ENCODE data around the gene KBTBD4.

Gene KBTBD4

DNA sequence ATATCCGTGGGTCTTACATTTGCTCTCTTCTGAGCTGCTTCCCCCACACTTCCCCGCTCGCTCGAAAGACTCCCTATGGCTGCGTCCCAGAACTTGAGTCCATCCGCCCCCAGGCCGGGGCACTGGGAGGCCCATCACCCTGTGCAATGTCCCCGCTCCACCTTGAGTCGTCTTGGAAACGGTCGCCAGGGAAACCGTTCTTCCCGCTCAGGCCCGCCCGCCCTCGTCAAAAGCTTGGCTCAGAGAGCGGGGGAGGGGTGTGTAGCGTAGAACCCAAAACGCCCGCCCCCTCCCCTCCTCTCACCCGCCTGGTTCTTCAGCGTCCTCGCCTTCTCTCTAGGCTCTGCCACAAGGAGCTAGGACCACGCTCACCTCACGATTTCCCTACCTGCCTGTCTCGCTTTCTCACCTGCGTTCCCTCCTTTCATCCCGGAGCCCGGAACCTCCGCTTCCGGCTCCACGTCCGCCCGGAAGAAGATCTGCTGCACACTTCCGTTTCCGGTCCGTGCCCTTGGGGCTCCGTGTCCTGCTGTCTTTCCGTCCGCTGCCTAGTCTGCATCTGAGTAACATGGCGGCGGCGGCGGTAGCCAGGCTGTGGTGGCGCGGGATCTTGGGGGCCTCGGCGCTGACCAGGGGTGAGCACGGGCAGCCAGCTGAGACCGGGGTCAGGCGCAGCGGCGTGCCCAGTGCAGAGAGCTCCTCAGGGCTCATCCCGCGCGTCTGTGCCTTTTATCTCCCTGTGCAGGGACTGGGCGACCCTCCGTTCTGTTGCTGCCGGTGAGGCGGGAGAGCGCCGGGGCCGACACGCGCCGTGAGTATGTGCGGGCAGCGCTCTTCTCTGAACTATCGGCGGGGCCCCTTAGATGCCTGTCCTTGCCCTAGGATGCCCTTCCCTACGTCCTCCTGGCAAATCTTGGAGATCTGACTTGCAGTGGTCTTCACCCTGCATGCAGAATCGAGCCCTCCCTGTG is at the start of gene KBTBD4, which contains the start of gene NDUFS3:
TSS of gene KBTBD4 (minus strand) at position 447 of the 971 bp plus-strand sequence. CDS start at position 428, 19 bp downstream.
TSS of gene NDUFS3 (plus strand) at position 551 of the 971 bp plus-strand sequence. CDS start at position 569, 18 bp downstream.
- peak; percentile 83 for DNase-seq

GRCh38 chr11:47628026-47628425 is 49.3 kb upstream of the KBTBD4 start:
- no peak for DNase-seq

DNA sequence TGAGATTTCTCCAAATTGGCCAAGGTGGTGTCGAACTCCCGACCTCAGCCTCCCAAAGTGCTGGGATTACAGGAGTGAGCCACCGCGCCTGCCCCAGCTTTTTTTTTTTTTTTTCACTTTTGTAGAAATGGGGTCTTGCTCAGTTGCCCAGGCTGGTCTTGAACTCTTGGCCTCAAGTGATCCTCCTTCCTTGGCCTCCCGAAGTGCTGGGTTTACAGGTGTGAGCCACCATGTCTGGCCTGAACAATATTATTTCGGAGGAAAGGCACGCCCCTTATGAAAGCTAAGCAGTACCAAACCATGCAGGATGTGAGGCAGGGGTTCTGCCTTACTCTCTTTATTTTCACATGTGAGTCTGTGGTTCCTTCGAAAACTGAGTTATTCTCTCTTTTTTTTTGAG is 47.5 kb upstream of the KBTBD4 start:
- DNase-seq, result no peak

- no peak for DNase-seq
Observed at GRCh38 chr11:47620836-47621378, 42.1 kb upstream of the KBTBD4 start.

- no peak for DNase-seq
Observed at GRCh38 chr11:47617417-47617809, 38.6 kb upstream of the KBTBD4 start.

DNA sequence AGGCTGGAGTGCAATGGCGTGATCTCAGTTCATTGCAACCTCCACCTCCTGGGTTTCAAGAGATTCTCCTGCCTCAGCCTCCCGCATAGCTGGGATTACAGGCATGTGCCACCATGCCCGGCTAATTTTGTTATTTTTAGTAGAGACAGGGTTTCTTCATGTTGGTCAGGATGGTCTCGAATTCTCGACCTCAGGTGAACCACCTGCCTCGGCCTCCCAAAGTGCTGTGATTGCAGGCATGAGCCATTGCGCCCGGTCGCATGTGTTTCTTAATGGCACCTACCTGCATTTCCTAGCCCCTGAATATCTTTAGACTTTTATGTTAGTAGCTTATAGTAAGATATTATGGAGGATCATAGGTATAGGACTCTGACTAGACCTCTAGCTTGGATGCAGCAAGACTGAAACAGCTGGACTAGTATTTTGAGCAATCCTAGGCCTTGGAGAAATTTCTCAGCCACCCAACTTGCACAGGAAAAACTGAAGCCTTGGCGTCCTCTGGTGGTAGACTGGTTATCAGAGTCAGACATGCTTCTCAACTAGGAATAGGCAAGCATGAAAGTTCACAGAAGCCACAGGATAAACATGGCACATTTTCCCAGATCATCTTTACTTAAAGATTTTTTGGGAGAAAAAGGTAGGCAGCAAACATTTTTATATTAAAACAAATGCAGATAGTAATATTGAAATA is 38.1 kb upstream of the KBTBD4 start:
- peak; percentile 61 for DNase-seq

GRCh38 chr11:47615249-47615648 is 36.5 kb upstream of the KBTBD4 start:
- DNase-seq, result no peak

DNA sequence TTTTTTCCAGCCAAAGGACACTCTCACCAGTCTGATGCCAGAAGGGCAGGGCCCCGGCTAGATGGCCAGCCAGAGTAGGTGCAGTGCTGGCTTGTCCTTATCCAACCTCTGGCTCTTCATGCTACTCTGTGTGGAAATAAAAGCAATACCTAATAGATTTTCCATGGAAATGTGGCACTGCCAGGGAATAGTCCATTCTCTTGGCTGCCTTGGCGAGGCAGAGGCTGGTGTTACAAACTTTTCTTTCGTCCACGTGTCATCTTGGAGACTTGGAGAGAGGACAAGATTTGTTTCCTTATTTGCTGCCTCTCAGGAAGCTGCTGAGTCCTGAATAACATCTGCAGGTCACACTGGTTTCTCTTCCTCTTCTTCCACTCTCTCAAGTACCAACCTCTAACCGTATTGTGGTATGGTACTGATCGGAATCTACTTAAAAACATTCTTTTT is 32.6 kb upstream of the KBTBD4 start:
- DNase-seq, result peak; percentile 64

GRCh38 chr11:47609675-47610074 is 30.9 kb upstream of the KBTBD4 start:
- DNase-seq, result no peak

DNA sequence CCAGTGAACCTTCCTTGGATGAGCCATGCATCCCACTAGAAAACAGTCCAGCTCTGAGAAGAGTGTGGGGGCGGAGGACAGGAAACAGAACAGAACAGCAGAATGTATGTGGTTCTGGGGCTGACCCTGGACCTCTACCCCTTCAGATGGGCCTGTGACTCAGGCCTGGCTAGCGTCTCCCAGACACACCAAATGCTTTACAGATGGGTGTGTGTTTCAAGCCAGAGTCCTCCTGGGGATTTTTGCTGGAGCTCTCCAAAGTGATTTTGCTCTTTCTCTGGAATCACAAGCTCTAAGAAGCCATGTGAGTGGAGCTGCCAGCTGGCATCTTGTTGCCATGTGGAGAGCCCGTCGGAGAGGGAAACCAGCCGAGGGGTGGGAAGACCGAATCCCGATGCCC is 28.6 kb upstream of the KBTBD4 start:
- no peak for DNase-seq

DNA sequence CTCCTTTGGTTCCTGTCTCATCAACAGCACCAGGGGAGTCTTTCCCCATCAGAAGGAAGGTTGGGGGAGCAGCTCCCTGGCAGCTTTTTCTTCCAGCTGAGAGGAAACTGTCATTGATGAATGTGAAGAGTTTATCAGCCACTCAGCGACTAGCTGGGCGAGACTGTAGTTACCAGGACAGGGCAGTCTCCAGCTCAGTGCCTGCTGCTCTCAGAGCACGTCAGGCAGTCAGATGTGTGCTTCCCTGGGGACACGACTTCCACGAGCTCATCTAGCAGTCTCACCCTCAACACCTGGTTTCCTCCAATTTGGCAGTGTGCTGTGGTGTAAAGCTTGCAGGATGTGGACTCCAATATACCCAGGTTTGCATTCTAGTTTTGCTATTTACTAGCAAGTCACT is 28.0 kb upstream of the KBTBD4 start:
- DNase-seq, result no peak

DNA sequence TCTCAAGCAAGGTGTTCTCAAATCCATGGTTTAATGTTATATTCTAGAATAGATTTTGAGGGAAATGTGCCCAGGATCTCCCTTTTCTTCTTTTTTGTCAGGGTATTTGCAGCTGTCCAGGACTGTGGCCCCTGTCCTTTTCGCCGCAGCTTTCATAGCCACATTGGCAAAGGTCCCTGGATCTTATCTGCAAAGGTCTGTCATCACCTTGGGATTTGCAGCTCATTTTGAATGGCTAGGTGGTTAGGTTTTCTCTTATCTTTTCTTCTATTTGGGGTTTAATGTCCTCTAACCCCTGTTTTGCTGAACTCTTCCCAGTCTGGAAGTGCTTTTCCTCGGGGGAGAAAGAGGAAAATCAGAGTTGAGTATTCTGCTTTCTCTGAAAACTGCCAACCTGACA is 27.2 kb upstream of the KBTBD4 start:
- no peak for DNase-seq

DNA sequence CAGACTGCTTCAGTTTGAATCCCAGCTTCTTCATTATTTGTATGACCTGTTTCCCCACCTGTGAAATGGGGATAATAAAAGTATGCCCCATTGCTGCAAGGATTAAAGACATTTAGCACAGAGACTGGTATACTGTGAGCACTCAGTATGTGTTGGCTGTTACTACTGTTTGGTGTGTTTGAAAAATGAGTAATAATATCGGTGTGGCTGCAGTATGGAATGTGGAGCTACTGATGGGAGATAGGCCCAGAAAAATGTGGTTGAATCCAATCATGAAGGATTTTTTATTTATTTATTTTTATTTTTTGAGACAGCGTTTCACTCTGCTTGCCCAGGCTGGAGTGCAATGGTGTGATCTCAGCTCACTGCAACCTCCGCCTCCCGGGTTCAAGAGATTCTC is 24.5 kb upstream of the KBTBD4 start:
- no peak for DNase-seq

DNA sequence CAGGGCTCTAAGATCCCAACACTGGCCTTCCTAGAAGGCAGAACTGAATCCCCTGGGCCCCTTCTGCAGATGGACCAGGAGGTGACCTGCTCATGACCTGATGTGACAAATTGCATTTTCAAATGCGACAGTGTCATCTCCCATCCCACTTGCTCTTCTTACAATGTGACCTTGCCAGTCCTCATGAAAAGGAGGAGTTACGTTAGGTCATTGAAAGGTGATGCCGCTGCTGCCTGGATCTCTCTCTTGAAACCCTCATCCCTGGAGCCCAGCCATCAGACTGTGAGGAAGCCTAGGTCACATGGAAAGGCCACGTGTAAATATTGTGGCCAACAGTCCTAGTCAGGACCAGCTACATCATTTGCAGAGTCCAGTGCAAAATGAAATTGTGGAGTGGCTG is 21.1 kb upstream of the KBTBD4 start:
- DNase-seq, result no peak

DNA sequence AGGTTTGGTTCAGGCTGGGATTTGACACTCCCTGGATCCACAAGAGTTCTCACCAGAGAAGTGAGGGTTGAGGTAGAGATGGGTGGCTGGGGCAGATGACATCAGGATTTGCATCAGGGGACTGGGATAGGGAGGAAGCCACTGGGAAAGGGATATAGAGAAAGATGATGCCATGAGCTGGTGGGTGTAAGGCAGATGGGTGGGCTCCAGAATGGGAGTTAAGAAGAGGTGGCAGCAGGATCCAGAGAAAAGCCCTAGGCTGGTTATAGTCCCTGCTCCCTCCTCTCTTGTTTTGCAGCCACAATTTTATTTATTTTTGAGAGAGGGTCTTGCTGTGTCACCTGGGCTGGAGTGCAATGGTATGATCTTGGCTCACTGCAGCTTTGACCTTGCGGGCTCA is 17.2 kb upstream of the KBTBD4 start:
- DNase-seq, result no peak

- no peak for DNase-seq
Observed at GRCh38 chr11:47595029-47595428, 16.3 kb upstream of the KBTBD4 start.

DNA sequence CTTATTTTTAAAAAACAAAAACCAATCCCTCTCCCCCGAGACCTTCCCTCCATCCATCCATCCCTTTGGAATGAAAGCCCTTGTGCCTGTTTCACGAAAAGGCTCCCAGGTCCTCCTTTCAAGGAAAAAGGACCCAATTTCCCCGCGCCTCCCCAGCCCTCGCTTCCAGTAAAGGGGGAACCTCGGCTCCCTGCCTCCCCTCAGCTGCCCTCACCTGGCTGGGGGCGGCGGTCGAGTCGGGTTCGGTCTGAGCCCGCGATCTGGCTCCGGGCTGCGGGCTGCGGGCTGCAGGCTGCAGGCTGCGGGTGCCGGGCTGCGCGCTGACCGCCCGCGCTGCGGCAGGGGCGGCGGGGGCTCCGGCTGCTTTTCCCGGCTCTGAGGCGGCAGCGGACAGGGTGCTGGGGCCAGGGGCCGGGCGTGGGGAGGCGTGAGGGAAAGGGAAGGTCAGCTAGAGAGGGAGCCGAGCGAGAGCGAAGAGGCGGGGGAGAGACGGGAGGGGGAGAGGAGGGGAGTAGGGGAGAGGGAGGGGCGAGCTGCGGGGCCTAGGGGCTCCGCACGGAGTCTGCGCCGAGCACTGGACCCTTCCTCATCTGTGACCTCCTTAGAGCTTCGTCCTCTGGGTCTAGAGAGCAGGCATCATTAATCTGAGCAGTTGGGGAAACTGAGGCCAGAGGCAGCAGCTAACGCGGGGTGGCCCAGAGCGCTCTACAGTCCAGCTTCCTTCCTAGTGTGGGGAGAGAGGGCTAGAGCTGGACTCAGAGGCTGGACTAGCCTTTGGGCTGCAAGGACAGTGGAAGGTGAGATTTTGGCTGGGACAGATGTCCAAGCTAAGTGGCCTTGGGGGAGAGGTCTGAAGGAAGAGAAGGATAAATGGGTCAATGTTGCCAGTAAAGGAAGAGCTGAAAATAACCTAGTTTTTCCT is 15.4 kb upstream of the KBTBD4 start, which contains the start of gene C1QTNF4:
TSS of gene C1QTNF4 (minus strand) at position 478 of the 922 bp plus-strand sequence. CDS start 3,601 bp downstream, outside the sequence.
- no peak for DNase-seq

DNA sequence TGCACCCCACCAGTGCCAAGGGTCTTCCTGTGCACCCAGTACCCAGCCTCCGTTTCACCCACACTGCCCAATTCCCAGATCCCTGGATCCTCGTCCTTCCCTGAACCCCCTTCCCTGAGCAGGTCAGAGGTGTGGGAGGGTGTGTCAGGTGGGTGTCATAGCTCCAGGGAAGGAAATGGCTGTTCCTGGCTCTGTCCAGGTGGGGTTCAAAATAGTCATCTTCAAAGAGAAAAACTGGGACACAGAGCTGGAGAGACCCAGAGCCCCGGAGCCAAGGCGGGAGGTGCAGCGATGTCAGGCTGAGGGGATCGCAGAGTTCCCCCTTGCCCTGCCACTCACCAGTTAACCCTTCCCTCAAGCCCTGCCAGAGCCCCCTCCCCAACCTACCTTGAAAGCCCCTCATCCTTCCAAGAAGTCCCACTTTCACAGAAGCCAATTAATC is 14.7 kb upstream of the KBTBD4 start:
- DNase-seq, result no peak

DNA sequence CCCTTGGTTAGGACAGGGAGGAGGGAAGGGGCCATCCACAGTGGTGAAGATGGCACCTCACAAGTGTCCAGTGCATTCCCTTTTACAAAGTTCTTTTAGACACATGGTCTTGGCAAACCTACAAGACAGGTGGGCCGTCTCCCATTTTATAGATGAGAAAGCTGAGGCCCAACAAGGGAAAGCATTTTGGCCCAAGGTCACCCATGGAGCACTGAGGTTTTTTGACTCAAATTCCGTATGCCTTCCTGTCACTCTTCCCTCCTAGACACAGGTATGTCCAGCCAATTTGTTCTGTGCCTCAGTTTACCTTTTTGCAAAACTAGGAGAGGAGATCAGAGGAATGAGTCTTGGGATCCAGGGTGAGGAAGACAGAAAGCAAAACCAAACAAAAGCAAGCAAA is 14.2 kb upstream of the KBTBD4 start:
- no peak for DNase-seq

- no peak for DNase-seq
Observed at GRCh38 chr11:47592251-47592650, 13.5 kb upstream of the KBTBD4 start.

GRCh38 chr11:47591764-47592163 is 13.0 kb upstream of the KBTBD4 start:
- no peak for DNase-seq
